GM23338 (cell line): Measurements from ENCODE around the gene NIPA2. TPM values are rescaled to one million over a fixed set of nuclear protein-coding genes. Genes with fewer than 3 reads are reported as not detected.

Experiments used
- ATAC-seq: fragments of 200-7000 bp; cut with Tn5 transposase; 3 replicates; pipeline ENCODE4 v1.9.1; 2020
- DNase-seq: peaks from one replicate; pipeline ENCODE4 v3.0.0-alpha.2; 2015; ENCODE audit warnings: low spot score
- H2AFZ ChIP-seq: fragments of 200-600 bp; sonication (generic); 2 replicates; pipeline ENCODE4 v1.8.0; 2016; ENCODE audit warnings: antibody characterized with exemption, mild to moderate bottlenecking, moderate library complexity
- H3F3A ChIP-seq: fragments of 200-600 bp; sonication (generic); replicated peaks from 2 replicates; pipeline ENCODE4 v1.8.0; 2017; ENCODE audit warnings: antibody characterized with exemption, mixed run types, low read depth
- H3K27ac ChIP-seq: fragments of 200-600 bp; sonication (generic); 2 replicates; pipeline ENCODE4 v1.6.1; 2016; ENCODE audit warnings: low read depth
- H3K27me3 ChIP-seq: fragments of 200-600 bp; sonication (generic); 2 replicates; pipeline ENCODE4 v1.8.0; 2016; ENCODE audit warnings: mild to moderate bottlenecking, mixed run types, moderate library complexity; ENCODE audit not compliant: insufficient read depth
- H3K36me3 ChIP-seq: fragments of 200-600 bp; sonication (generic); 2 replicates; pipeline ENCODE4 v1.8.0; 2016; ENCODE audit warnings: mild to moderate bottlenecking; ENCODE audit not compliant: insufficient read depth
- H3K4me1 ChIP-seq: fragments of 200-600 bp; sonication (generic); 2 replicates; pipeline ENCODE4 v1.8.0; 2016; ENCODE audit warnings: mild to moderate bottlenecking, moderate library complexity; ENCODE audit not compliant: insufficient read depth
- H3K4me2 ChIP-seq: fragments of 200-600 bp; sonication (generic); 2 replicates; pipeline ENCODE4 v1.7.1; 2017; ENCODE audit warnings: mixed run types
- H3K4me3 ChIP-seq: fragments of 200-600 bp; sonication (generic); 2 replicates; pipeline ENCODE4 v1.6.1; 2016; ENCODE audit warnings: mixed run types
- H3K79me2 ChIP-seq: fragments of 200-600 bp; sonication (generic); replicated peaks from 2 replicates; pipeline ENCODE4 v1.8.0; 2017; ENCODE audit warnings: mild to moderate bottlenecking; ENCODE audit not compliant: insufficient read depth
- H3K9me2 ChIP-seq: fragments of 200-600 bp; sonication (generic); 2 replicates; pipeline ENCODE4 v1.8.0; 2017; ENCODE audit not compliant: insufficient read depth
- H4K20me1 ChIP-seq: fragments of 200-600 bp; sonication (generic); replicated peaks from 2 replicates; pipeline ENCODE4 v1.8.0; 2017; ENCODE audit warnings: mild to moderate bottlenecking; ENCODE audit not compliant: insufficient read depth
- H3K27ac Mint-ChIP-seq: 2 replicates; pipeline ENCODE4 v1.8.0; 2020; ENCODE audit warnings: inconsistent platforms, mild to moderate bottlenecking, moderate library complexity, mixed read lengths
- H3K27me3 Mint-ChIP-seq: 3 replicates; pipeline ENCODE4 v1.8.0; 2022; ENCODE audit warnings: low read depth, mild to moderate bottlenecking, moderate library complexity, mixed read lengths, inconsistent platforms; ENCODE audit not compliant: insufficient read depth, poor library complexity
- H3K36me3 Mint-ChIP-seq: 3 replicates; pipeline ENCODE4 v1.8.0; 2021; ENCODE audit warnings: low read depth, mild to moderate bottlenecking, inconsistent platforms, moderate library complexity, mixed read lengths
- H3K4me1 Mint-ChIP-seq: 3 replicates; pipeline ENCODE4 v1.8.0; 2020; ENCODE audit warnings: mild to moderate bottlenecking, inconsistent platforms, mixed read lengths
- H3K4me3 Mint-ChIP-seq: 3 replicates; pipeline ENCODE4 v1.8.0; 2021; ENCODE audit warnings: moderate library complexity, mild to moderate bottlenecking, inconsistent platforms, mixed read lengths
- H3K9me3 Mint-ChIP-seq: 3 replicates; pipeline ENCODE4 v1.8.0; 2020; ENCODE audit warnings: moderate library complexity, mild to moderate bottlenecking, inconsistent platforms, mixed read lengths
- CREB1 ChIP-seq: fragments of 250-450 bp; sonication (Bioruptor Pico); IDR thresholded peaks from 2 replicates; pipeline ENCODE4 v1.5.0; 2020; ENCODE audit warnings: low read depth, mild to moderate bottlenecking, moderate library complexity
- JUNB ChIP-seq: IDR thresholded peaks from one replicate; pipeline ENCODE4 v1.6.1; 2016; ENCODE audit warnings: antibody characterized with exemption; ENCODE audit not compliant: unreplicated experiment
- POLR2AphosphoS5 ChIP-seq: IDR thresholded peaks from 2 replicates; pipeline ENCODE4 v1.6.1; 2016; ENCODE audit warnings: antibody characterized with exemption, low read depth
- ZNF114 ChIP-seq: fragments of 250-450 bp; sonication (Bioruptor Pico); IDR thresholded peaks from 2 replicates; pipeline ENCODE4 v1.5.0; 2020; ENCODE audit warnings: mild to moderate bottlenecking, moderate library complexity
- polyA plus RNA-seq: library from polyadenylated mRNA; unstranded; fragments of >200 nt; fragmentation: Nextera tagmentation; extraction: Ambion mirVana; gene quantifications from 2 replicates; pipeline ENCODE4 v1.2.1, GENCODE V29; 2016
- total RNA-seq: library from RNA; depleted of rRNA; stranded (reverse); fragments of >200 nt; shearing (Covaris generic); gene quantifications from 2 replicates; pipeline ENCODE4 v1.2.3, GENCODE V29; 2014
- TF ChIP-seq, protein P1 (sequence below): IDR thresholded peaks from one replicate; pipeline ENCODE4 v1.6.1; 2018; ENCODE audit warnings: antibody characterized with exemption; ENCODE audit not compliant: unreplicated experiment
- TF ChIP-seq, protein P2 (sequence below), 2 experiments: fragments of 200-600 bp in 1 of 2; sonication (generic) in 1 of 2; conservative IDR thresholded peaks; 2 replicates each; pipeline versions ENCODE4 v1.5.1 to v1.6.1; 2016 to 2017; ENCODE audit warnings: antibody characterized with exemption in 2 of 2, low read depth in 2 of 2, mild to moderate bottlenecking in 2 of 2, moderate library complexity in 1 of 2
- TF ChIP-seq, protein P3 (sequence below): fragments of 250-450 bp; sonication (Bioruptor Pico); IDR thresholded peaks from 2 replicates; pipeline ENCODE4 v1.5.0; 2020; ENCODE audit warnings: mild to moderate bottlenecking, moderate library complexity

NIPA2 gene
- total and polyA plus RNA-seq, 2 experiments from 2014 or later = 35.0 to 105 TPM

DNA sequence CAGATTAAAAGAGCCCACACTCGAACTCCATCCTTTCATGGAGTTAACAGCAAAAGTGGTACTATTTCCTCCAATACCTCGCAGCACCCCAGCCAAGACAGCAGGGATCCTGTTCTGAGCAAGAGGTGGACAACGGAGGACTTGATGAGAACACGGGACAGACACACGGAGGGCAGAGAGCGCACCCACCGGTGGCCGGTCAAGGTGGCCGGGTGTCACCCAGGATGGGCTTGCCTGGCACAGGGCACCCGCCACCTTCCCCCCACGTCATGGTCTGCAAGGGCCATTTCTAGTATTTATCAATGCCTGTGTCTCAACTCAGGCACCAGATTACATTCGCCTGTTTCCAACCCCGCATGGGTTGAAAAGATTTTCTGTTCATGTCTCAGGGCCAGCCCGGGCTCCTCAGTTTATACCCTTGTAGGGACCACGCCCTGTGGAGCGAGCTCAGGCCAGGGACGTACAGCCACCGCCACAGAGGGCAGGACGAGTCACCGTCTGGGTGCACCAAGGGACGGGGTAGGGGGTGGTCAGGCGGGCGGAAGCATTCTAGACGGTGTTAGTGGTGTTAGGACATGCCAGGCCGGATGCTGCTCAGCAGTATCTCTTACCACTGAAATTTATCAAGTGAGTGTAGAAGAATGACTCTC lies 77.5 kb downstream of the NIPA2 start (continued):
- TF ChIP-seq, protein P1, sequence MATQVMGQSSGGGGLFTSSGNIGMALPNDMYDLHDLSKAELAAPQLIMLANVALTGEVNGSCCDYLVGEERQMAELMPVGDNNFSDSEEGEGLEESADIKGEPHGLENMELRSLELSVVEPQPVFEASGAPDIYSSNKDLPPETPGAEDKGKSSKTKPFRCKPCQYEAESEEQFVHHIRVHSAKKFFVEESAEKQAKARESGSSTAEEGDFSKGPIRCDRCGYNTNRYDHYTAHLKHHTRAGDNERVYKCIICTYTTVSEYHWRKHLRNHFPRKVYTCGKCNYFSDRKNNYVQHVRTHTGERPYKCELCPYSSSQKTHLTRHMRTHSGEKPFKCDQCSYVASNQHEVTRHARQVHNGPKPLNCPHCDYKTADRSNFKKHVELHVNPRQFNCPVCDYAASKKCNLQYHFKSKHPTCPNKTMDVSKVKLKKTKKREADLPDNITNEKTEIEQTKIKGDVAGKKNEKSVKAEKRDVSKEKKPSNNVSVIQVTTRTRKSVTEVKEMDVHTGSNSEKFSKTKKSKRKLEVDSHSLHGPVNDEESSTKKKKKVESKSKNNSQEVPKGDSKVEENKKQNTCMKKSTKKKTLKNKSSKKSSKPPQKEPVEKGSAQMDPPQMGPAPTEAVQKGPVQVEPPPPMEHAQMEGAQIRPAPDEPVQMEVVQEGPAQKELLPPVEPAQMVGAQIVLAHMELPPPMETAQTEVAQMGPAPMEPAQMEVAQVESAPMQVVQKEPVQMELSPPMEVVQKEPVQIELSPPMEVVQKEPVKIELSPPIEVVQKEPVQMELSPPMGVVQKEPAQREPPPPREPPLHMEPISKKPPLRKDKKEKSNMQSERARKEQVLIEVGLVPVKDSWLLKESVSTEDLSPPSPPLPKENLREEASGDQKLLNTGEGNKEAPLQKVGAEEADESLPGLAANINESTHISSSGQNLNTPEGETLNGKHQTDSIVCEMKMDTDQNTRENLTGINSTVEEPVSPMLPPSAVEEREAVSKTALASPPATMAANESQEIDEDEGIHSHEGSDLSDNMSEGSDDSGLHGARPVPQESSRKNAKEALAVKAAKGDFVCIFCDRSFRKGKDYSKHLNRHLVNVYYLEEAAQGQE = no peak
- TF ChIP-seq, protein P2, sequence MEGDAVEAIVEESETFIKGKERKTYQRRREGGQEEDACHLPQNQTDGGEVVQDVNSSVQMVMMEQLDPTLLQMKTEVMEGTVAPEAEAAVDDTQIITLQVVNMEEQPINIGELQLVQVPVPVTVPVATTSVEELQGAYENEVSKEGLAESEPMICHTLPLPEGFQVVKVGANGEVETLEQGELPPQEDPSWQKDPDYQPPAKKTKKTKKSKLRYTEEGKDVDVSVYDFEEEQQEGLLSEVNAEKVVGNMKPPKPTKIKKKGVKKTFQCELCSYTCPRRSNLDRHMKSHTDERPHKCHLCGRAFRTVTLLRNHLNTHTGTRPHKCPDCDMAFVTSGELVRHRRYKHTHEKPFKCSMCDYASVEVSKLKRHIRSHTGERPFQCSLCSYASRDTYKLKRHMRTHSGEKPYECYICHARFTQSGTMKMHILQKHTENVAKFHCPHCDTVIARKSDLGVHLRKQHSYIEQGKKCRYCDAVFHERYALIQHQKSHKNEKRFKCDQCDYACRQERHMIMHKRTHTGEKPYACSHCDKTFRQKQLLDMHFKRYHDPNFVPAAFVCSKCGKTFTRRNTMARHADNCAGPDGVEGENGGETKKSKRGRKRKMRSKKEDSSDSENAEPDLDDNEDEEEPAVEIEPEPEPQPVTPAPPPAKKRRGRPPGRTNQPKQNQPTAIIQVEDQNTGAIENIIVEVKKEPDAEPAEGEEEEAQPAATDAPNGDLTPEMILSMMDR (conservative IDR thresholded peaks at IDR 0.05; ENCODE audit: low read depth in 2 of 2) = no peak

DNA sequence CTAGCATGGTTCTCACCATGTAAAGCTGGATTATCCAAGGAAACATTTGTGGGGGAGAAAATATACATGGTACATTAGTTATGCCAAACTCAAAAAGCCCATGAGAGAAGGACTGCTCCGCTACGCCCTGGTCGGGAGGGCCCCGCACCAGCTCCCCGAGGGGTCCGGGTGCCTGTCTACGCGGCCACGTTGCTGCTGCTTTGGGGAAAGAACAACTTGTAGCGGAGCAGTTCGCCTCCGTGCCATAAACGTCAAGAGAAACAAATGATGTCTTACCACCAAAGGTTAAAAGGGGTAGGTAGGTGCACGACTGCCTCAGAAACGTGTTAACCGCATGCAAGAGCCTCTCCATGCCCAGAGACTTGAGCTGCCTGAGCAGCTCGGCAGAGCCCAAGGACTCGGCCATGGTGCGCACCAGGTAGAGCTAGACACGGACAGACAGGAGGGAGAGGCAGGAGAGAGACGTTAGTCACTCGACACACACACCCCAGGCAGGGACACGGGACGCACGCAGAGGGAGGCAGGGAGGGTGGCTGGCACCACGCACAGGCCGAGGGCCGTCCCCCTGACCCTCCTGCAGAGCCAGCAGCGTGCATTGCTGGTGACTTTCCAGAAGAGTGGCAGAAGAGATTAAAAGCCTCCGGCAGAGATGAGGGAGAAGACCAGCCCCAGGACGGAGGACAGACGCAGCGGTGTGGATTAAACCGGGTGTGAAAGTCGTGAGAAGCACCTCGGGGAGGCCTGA lies 78.3 kb downstream of the NIPA2 start:
- Mint-ChIP-seq H3K36me3 (peaks cover 27% of the 10 kb centered on the region), H3K4me3 (no peak overlapping the region), H3K27me3 (peaks cover 5% of the 10 kb centered on the region), H3K27ac (no peak overlapping the region), H3K4me1 (peaks cover 3% of the 10 kb centered on the region), H3K9me3 (no peaks in the 10 kb centered on the region)
- no peaks in the 10 kb centered on the region for H3K27me3 ChIP-seq
- ATAC-seq (no peak), DNase-seq (no peak)
- H3K4me3 ChIP-seq = no peak overlapping the region
- TF ChIP-seq CREB1 (no peak), ZNF114 (CRISPR knock-in tag) (no peak), JUNB (no peak), POLR2AphosphoS5 (no peak)
- TF ChIP-seq, protein P3, sequence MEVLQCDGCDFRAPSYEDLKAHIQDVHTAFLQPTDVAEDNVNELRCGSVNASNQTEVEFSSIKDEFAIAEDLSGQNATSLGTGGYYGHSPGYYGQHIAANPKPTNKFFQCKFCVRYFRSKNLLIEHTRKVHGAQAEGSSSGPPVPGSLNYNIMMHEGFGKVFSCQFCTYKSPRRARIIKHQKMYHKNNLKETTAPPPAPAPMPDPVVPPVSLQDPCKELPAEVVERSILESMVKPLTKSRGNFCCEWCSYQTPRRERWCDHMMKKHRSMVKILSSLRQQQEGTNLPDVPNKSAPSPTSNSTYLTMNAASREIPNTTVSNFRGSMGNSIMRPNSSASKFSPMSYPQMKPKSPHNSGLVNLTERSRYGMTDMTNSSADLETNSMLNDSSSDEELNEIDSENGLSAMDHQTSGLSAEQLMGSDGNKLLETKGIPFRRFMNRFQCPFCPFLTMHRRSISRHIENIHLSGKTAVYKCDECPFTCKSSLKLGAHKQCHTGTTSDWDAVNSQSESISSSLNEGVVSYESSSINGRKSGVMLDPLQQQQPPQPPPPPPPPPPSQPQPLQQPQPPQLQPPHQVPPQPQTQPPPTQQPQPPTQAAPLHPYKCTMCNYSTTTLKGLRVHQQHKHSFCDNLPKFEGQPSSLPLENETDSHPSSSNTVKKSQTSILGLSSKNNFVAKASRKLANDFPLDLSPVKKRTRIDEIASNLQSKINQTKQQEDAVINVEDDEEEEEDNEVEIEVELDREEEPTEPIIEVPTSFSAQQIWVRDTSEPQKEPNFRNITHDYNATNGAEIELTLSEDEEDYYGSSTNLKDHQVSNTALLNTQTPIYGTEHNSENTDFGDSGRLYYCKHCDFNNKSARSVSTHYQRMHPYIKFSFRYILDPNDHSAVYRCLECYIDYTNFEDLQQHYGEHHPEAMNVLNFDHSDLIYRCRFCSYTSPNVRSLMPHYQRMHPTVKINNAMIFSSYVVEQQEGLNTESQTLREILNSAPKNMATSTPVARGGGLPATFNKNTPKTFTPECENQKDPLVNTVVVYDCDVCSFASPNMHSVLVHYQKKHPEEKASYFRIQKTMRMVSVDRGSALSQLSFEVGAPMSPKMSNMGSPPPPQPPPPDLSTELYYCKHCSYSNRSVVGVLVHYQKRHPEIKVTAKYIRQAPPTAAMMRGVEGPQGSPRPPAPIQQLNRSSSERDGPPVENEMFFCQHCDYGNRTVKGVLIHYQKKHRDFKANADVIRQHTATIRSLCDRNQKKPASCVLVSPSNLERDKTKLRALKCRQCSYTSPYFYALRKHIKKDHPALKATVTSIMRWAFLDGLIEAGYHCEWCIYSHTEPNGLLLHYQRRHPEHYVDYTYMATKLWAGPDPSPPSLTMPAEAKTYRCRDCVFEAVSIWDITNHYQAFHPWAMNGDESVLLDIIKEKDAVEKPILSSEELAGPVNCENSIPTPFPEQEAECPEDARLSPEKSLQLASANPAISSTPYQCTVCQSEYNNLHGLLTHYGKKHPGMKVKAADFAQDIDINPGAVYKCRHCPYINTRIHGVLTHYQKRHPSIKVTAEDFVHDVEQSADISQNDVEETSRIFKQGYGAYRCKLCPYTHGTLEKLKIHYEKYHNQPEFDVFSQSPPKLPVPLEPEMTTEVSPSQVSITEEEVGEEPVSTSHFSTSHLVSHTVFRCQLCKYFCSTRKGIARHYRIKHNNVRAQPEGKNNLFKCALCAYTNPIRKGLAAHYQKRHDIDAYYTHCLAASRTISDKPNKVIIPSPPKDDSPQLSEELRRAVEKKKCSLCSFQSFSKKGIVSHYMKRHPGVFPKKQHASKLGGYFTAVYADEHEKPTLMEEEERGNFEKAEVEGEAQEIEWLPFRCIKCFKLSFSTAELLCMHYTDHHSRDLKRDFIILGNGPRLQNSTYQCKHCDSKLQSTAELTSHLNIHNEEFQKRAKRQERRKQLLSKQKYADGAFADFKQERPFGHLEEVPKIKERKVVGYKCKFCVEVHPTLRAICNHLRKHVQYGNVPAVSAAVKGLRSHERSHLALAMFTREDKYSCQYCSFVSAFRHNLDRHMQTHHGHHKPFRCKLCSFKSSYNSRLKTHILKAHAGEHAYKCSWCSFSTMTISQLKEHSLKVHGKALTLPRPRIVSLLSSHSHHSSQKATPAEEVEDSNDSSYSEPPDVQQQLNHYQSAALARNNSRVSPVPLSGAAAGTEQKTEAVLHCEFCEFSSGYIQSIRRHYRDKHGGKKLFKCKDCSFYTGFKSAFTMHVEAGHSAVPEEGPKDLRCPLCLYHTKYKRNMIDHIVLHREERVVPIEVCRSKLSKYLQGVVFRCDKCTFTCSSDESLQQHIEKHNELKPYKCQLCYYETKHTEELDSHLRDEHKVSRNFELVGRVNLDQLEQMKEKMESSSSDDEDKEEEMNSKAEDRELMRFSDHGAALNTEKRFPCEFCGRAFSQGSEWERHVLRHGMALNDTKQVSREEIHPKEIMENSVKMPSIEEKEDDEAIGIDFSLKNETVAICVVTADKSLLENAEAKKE (CRISPR knock-in tag) = no peak
- no peaks in the 10 kb centered on the region for H3K9me2 ChIP-seq
- H3K4me1 ChIP-seq = no peaks in the 10 kb centered on the region
- H3K27ac ChIP-seq = no peak overlapping the region
- H3K4me2 ChIP-seq = no peak overlapping the region
- no peaks in the 10 kb centered on the region for H3F3A ChIP-seq
- no peaks in the 10 kb centered on the region for H3K79me2 ChIP-seq
- no peaks in the 10 kb centered on the region; the same call in 1 of the 2 replicates for H4K20me1 ChIP-seq
- H3K36me3 ChIP-seq = 0 out of 2 replicates have a peak, but pooled peaks cover 1% of the 10 kb centered on the region
- no peak overlapping the region for H2AFZ ChIP-seq
